Fibroblast of lung (primary cell): ENCODE data around the gene FBXL17.

Source experiments
- EZH2 ChIP-seq: IDR thresholded peaks from 2 replicates; pipeline ENCODE4 v1.5.1; 2012; ENCODE audit warnings: low read length, control low read depth, mild to moderate bottlenecking; ENCODE audit errors: missing control alignments
- TF ChIP-seq, protein P1 (sequence below), 2 donors: IDR thresholded peaks in 1 of 2; conservative IDR thresholded peaks in 1 of 2; 1 replicate in 1 of 2; 2 replicates in 1 of 2; pipeline ENCODE4 v1.5.1; 2011 to 2012; ENCODE audit warnings: low read length in 2 of 2, control low read depth in 1 of 2, inconsistent platforms in 1 of 2, low read depth in 1 of 2, mild to moderate bottlenecking in 1 of 2

DNA sequence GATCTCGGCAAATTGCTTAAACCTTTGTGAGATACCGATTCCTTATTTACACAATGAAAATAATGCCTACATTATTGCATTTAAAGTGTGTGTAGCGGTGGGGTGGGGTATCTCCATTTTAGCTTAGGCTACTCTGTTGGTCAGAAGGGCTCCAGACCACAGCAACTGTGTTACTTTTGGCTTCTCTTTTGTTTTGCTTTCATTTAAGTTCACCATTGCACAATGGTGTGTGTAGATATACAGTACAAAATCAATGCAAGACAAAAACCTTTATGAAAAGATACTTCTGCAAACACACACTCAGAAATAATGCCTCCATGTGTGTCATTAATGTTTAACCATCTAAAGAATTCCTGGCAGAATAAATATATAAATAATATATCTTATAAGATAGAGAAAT lies 279.4 kb downstream of the FBXL17 start:
- TF ChIP-seq, protein P1, sequence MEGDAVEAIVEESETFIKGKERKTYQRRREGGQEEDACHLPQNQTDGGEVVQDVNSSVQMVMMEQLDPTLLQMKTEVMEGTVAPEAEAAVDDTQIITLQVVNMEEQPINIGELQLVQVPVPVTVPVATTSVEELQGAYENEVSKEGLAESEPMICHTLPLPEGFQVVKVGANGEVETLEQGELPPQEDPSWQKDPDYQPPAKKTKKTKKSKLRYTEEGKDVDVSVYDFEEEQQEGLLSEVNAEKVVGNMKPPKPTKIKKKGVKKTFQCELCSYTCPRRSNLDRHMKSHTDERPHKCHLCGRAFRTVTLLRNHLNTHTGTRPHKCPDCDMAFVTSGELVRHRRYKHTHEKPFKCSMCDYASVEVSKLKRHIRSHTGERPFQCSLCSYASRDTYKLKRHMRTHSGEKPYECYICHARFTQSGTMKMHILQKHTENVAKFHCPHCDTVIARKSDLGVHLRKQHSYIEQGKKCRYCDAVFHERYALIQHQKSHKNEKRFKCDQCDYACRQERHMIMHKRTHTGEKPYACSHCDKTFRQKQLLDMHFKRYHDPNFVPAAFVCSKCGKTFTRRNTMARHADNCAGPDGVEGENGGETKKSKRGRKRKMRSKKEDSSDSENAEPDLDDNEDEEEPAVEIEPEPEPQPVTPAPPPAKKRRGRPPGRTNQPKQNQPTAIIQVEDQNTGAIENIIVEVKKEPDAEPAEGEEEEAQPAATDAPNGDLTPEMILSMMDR (conservative IDR thresholded peaks at IDR 0.05 in 1 of 2, IDR thresholded peaks at IDR 0.05 in 1 of 2; ENCODE audit: low read depth in 1 of 2, low read length in 2 of 2), result no peak
- no peak for TF ChIP-seq EZH2
